CD4-positive, alpha-beta T cell treated with Interleukin-17A for 4 hours (primary cell): ENCODE results near the gene FGF7.
"Not testable (repeated sequence)": the region's sequence is repeated elsewhere in the genome, so short reads cannot be mapped to it uniquely, and the experiment has no call there.

Experiments
- DNase-seq: peaks from one replicate; pipeline ENCODE4 v3.0.0-alpha.2; 2020; ENCODE audit warnings: mixed read lengths

FGF7 gene

GRCh38 chr15:49423021-49423420 is at the start of gene FGF7:
FGF7 (plus strand) TSS chr15:49423242; CDS start chr15:49424298, 1,056 bp downstream.
- no peak for DNase-seq

- DNase-seq: no peak
These were observed 43.0 kb upstream of the FGF7 start for GRCh38 chr15:49379996-49380395.

- no peak for DNase-seq
These were observed 42.1 kb upstream of the FGF7 start for GRCh38 chr15:49380912-49381311.

GRCh38 chr15:49382394-49382793 is 40.6 kb upstream of the FGF7 start:
- DNase-seq: no peak

- no peak for DNase-seq
These were observed 39.8 kb upstream of the FGF7 start for GRCh38 chr15:49383266-49383665.

GRCh38 chr15:49387471-49387870 is 35.6 kb upstream of the FGF7 start:
- DNase-seq: no peak

- not testable (repeated sequence) for DNase-seq
These were observed 20.3 kb upstream of the FGF7 start for GRCh38 chr15:49402515-49403296.

GRCh38 chr15:49406352-49407118 is 16.5 kb upstream of the FGF7 start:
- no peak for DNase-seq

- DNase-seq: no peak
These were observed 12.4 kb upstream of the FGF7 start for GRCh38 chr15:49410641-49411040.

GRCh38 chr15:49412797-49413196 is 10.2 kb upstream of the FGF7 start:
- DNase-seq: no peak

GRCh38 chr15:49415149-49415548 is 7.9 kb upstream of the FGF7 start:
- no peak for DNase-seq

GRCh38 chr15:49415638-49416037 is 7.4 kb upstream of the FGF7 start:
- no peak for DNase-seq

- no peak for DNase-seq
These were observed 4.2 kb upstream of the FGF7 start for GRCh38 chr15:49418811-49419210.

GRCh38 chr15:49421991-49422390 is 1.1 kb upstream of the FGF7 start:
- DNase-seq: peak; percentile 32

- no peak for DNase-seq
These were observed 984 bp downstream of the FGF7 start for GRCh38 chr15:49423901-49424550.

GRCh38 chr15:49424954-49425353 is 1.9 kb downstream of the FGF7 start:
- DNase-seq: no peak

GRCh38 chr15:49427372-49427771 is 4.3 kb downstream of the FGF7 start:
- DNase-seq: no peak

GRCh38 chr15:49428409-49429095 is 5.5 kb downstream of the FGF7 start:
- DNase-seq: no peak

GRCh38 chr15:49430046-49430445 is 7.0 kb downstream of the FGF7 start:
- DNase-seq: no peak

GRCh38 chr15:49435174-49435573 is 12.1 kb downstream of the FGF7 start:
- DNase-seq: no peak

- DNase-seq: no peak
These were observed 13.7 kb downstream of the FGF7 start for GRCh38 chr15:49436751-49437150.

- DNase-seq: no peak
These were observed 16.1 kb downstream of the FGF7 start for GRCh38 chr15:49438962-49439631.
